Stomach (tissue), 4 donors: Measurements from ENCODE around the gene UBAP2L.

Experiments used
- EP300 ChIP-seq: sonication (generic); formaldehyde crosslinking; IDR thresholded peaks from one replicate; pipeline ENCODE4 v1.6.1; 2017; ENCODE audit warnings: antibody characterized with exemption
- POLR2A ChIP-seq, 4 donors: fragments of 450-650 bp; IDR thresholded peaks; one replicate each; pipeline ENCODE4 v1.6.1; 2016; ENCODE audit warnings: antibody characterized with exemption in 4 of 4, control low read depth in 2 of 4, mild to moderate bottlenecking in 1 of 4, moderate library complexity in 1 of 4
- POLR2AphosphoS5 ChIP-seq, 3 donors: sonication (generic); formaldehyde crosslinking; IDR thresholded peaks; one replicate each; pipeline ENCODE4 v1.6.1; 2016; ENCODE audit warnings: antibody characterized with exemption in 3 of 3
- TF ChIP-seq, protein P1 (sequence below), 7 experiments: fragments of 450-650 bp in 4 of 7; fragments of 200-600 bp in 3 of 7; sonication (generic) in 3 of 7; IDR thresholded peaks; one replicate each; pipeline ENCODE4 v1.5.1; 2016 to 2019; ENCODE audit warnings: antibody characterized with exemption in 7 of 7, control low read depth in 2 of 7, mild to moderate bottlenecking in 1 of 7

- no peak for TF ChIP-seq POLR2A (IDR thresholded peaks at IDR 0.05)
- TF ChIP-seq, protein P1, sequence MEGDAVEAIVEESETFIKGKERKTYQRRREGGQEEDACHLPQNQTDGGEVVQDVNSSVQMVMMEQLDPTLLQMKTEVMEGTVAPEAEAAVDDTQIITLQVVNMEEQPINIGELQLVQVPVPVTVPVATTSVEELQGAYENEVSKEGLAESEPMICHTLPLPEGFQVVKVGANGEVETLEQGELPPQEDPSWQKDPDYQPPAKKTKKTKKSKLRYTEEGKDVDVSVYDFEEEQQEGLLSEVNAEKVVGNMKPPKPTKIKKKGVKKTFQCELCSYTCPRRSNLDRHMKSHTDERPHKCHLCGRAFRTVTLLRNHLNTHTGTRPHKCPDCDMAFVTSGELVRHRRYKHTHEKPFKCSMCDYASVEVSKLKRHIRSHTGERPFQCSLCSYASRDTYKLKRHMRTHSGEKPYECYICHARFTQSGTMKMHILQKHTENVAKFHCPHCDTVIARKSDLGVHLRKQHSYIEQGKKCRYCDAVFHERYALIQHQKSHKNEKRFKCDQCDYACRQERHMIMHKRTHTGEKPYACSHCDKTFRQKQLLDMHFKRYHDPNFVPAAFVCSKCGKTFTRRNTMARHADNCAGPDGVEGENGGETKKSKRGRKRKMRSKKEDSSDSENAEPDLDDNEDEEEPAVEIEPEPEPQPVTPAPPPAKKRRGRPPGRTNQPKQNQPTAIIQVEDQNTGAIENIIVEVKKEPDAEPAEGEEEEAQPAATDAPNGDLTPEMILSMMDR (IDR thresholded peaks at IDR 0.05), result no peak
- no peak for TF ChIP-seq POLR2AphosphoS5 (IDR thresholded peaks at IDR 0.05)
- TF ChIP-seq EP300, result no peak
These were observed 43.7 kb downstream of the UBAP2L start for GRCh38 chr1:154264454-154264853.
